HCT116 (cell line): ENCODE measurements around the gene NSUN2. TPM values are rescaled to one million over a fixed set of nuclear protein-coding genes. Genes with fewer than 3 reads are reported as not detected.

Source experiments
- ATAC-seq: fragments of 200-7000 bp; cut with Tn5 transposase; 2 replicates; pipeline ENCODE4 v1.9.1; 2020; ENCODE audit warnings: mild to moderate bottlenecking, moderate library complexity
- BruUV-seq: library from RNA; stranded (reverse); fragments of 400-500 nt; replicated peaks from 2 replicates; lab custom pipeline; 2021; lab: Mats Ljungman, UMichigan
- CTCF ChIA-PET: fragments of 300-600 bp; sonication (Branson Sonifier 250); formaldehyde crosslinking; loops from one replicate; lab custom pipeline; 2021; ENCODE audit warnings: antibody characterized with exemption; lab: Charles Lee
- POLR2A ChIA-PET: fragments of 300-600, 350-600 bp; sonication (Branson Sonifier 250); formaldehyde crosslinking; loops from one replicate; lab custom pipeline; 2021; ENCODE audit warnings: antibody characterized with exemption; lab: Charles Lee
- RAD21 ChIA-PET, 2 experiments: fragments of 300-600 bp; sonication (Branson Sonifier 250); formaldehyde crosslinking; loops; one replicate each; lab custom pipeline; 2023; ENCODE audit warnings: low total read pairs in 2 of 2; ENCODE audit not compliant: uncharacterized antibody in 2 of 2, unreplicated experiment in 2 of 2, low non-redundant PET in 1 of 2; lab: Charles Lee
- DNase-seq: peaks from one replicate; pipeline ENCODE4 v3.0.0-alpha.2; 2010; ENCODE audit warnings: low read depth, low spot score
- H2AFZ ChIP-seq: fragments of 200-600 bp; shearing (Covaris generic), sonication (generic); 2 replicates; pipeline ENCODE4 v1.6.1; 2017; ENCODE audit warnings: low read depth, mixed run types, mixed read lengths, antibody characterized with exemption, low read length; ENCODE audit not compliant: poor library complexity, severe bottlenecking
- H3K27ac ChIP-seq: 2 replicates; pipeline ENCODE4 v1.5.1; 2012; ENCODE audit warnings: low read depth, low read length
- H3K27me3 ChIP-seq: fragments of 200-600 bp; sonication (generic); 2 replicates; pipeline ENCODE4 v1.6.1; 2016; ENCODE audit warnings: mixed run types, low read length, mixed read lengths; ENCODE audit not compliant: insufficient read depth
- H3K36me3 ChIP-seq, 2 experiments: fragments of 200-500 bp in 1 of 2; fragments of 200-600 bp in 1 of 2; sonication (Bioruptor generic) in 1 of 2; sonication (generic) in 1 of 2; 2 replicates each; pipeline versions ENCODE4 v1.5.1 to v1.6.1; 2014 to 2016; ENCODE audit warnings: low read length in 2 of 2, inconsistent platforms in 1 of 2, mixed read lengths in 1 of 2, mixed run types in 1 of 2; ENCODE audit not compliant: insufficient read depth in 2 of 2, control insufficient read depth in 1 of 2
- H3K4me1 ChIP-seq, 2 experiments: fragments of 200-600 bp in 1 of 2; sonication (generic) in 1 of 2; 2 replicates each; pipeline versions ENCODE4 v1.5.1 to v1.6.1; 2012 to 2017; ENCODE audit warnings: low read length in 2 of 2, inconsistent platforms in 1 of 2, mild to moderate bottlenecking in 1 of 2, mixed read lengths in 1 of 2, mixed run types in 1 of 2, moderate library complexity in 1 of 2; ENCODE audit not compliant: insufficient read depth in 2 of 2, control insufficient read depth in 1 of 2
- H3K4me2 ChIP-seq: fragments of 200-600 bp; sonication (generic); 2 replicates; pipeline ENCODE4 v1.6.1; 2017; ENCODE audit warnings: mixed run types, low read length, mixed read lengths
- H3K4me3 ChIP-seq, 2 experiments: fragments of 200-600 bp in 1 of 2; sonication (generic) in 1 of 2; replicated peaks in 1 of 2; 2 replicates each; pipeline ENCODE4 v1.5.1; 2011 to 2016; ENCODE audit warnings: low read length in 2 of 2, control low read depth in 1 of 2, low read depth in 1 of 2, mild to moderate bottlenecking in 1 of 2, mixed read lengths in 1 of 2, mixed run types in 1 of 2
- H3K79me2 ChIP-seq: fragments of 200-600 bp; sonication (generic); 2 replicates; pipeline ENCODE4 v1.6.1; 2017; ENCODE audit warnings: mild to moderate bottlenecking, mixed run types, low read length, moderate library complexity, mixed read lengths; ENCODE audit not compliant: insufficient read depth
- H3K9ac ChIP-seq: fragments of 200-600 bp; sonication (generic); 2 replicates; pipeline ENCODE4 v1.6.1; 2016; ENCODE audit warnings: low read length, mixed read lengths
- H3K9me2 ChIP-seq: fragments of 200-600 bp; sonication (generic), shearing (Covaris generic); 2 replicates; pipeline ENCODE4 v1.6.1; 2017; ENCODE audit warnings: mixed run types, mild to moderate bottlenecking, moderate library complexity; ENCODE audit not compliant: insufficient read depth
- H3K9me3 ChIP-seq, 2 experiments: fragments of 200-500 bp in 1 of 2; fragments of 200-600 bp in 1 of 2; sonication (Bioruptor generic) in 1 of 2; sonication (generic) in 1 of 2; 2 replicates each; pipeline ENCODE4 v1.6.1; 2014 to 2017; ENCODE audit warnings: low read length in 2 of 2, mixed read lengths in 2 of 2, inconsistent platforms in 1 of 2, low read depth in 1 of 2, mild to moderate bottlenecking in 1 of 2, mixed run types in 1 of 2, moderate library complexity in 1 of 2; ENCODE audit not compliant: control insufficient read depth in 1 of 2, insufficient read depth in 1 of 2
- H4K20me1 ChIP-seq: fragments of 200-600 bp; sonication (generic), shearing (Covaris generic); 2 replicates; pipeline ENCODE4 v1.6.1; 2017; ENCODE audit warnings: mixed run types, mild to moderate bottlenecking, moderate library complexity; ENCODE audit not compliant: insufficient read depth
- CBX3 ChIP-seq: IDR thresholded peaks from 2 replicates; pipeline ENCODE4 v1.6.1; 2012; ENCODE audit warnings: low read depth
- CEBPB ChIP-seq: IDR thresholded peaks from 2 replicates; pipeline ENCODE4 v1.6.1; 2012; ENCODE audit warnings: low read depth
- EGR1 ChIP-seq: IDR thresholded peaks from 2 replicates; pipeline ENCODE4 v1.6.1; 2012; ENCODE audit warnings: low read depth
- EZH2 ChIP-seq: fragments of 200-600 bp; sonication (generic); IDR thresholded peaks from 2 replicates; pipeline ENCODE4 v1.6.1; 2017; ENCODE audit warnings: antibody characterized with exemption, mixed run types
- EZH2phosphoT487 ChIP-seq: fragments of 200-600 bp; IDR thresholded peaks from 2 replicates; pipeline ENCODE4 v1.6.1; 2018; ENCODE audit warnings: antibody characterized with exemption, borderline replicate concordance
- JUND ChIP-seq: IDR thresholded peaks from 2 replicates; pipeline ENCODE4 v1.6.1; 2012
- MAX ChIP-seq: IDR thresholded peaks from 2 replicates; pipeline ENCODE4 v1.6.1; 2012
- POLR2A ChIP-seq: IDR thresholded peaks from 2 replicates; pipeline ENCODE4 v1.7.0; 2011; ENCODE audit warnings: borderline replicate concordance; ENCODE audit not compliant: insufficient read depth, insufficient read length; ENCODE audit errors: extremely low read depth
- REST ChIP-seq: IDR thresholded peaks from 2 replicates; pipeline ENCODE4 v1.6.1; 2012; ENCODE audit warnings: low read depth
- SIN3A ChIP-seq: IDR thresholded peaks from 2 replicates; pipeline ENCODE4 v1.6.1; 2012; ENCODE audit warnings: low read depth
- SRF ChIP-seq: IDR thresholded peaks from 2 replicates; pipeline ENCODE4 v1.6.1; 2012; ENCODE audit warnings: low read depth
- ZFX ChIP-seq: fragments of 450-650 bp; IDR thresholded peaks from 2 replicates; pipeline ENCODE4 v1.6.1; 2017
- ZNF274 ChIP-seq: fragments of 200-500 bp; sonication (Bioruptor generic); IDR thresholded peaks from 2 replicates; pipeline ENCODE4 v1.6.1; 2014; ENCODE audit warnings: mild to moderate bottlenecking, low read depth, low read length, inconsistent platforms
- intact Hi-C: fragments of 100-400 bp; cut with micrococcal nuclease; formaldehyde crosslinking; loops from 2 replicates; pipeline ENCODE4 v1.10.0; 2022
- total RNA-seq: library from RNA; stranded (reverse); gene quantifications from one replicate; pipeline ENCODE4 v1.2.1, GENCODE V29; 2021; ENCODE audit not compliant: unreplicated experiment

NSUN2 gene
- total RNA-seq, 1 experiment from 2014 or later: 101 TPM

- no TSS peak for BruUV-seq
- POLR2A ChIA-PET: no interaction called here
- no peaks in the 10 kb centered on the region for H3K79me2 ChIP-seq
- no peak for TF ChIP-seq ZNF274
- TF ChIP-seq EZH2phosphoT487: no peak
- TF ChIP-seq CEBPB: no peak
- TF ChIP-seq MAX: no peak
- no peak for TF ChIP-seq EGR1
- no peak for TF ChIP-seq ZFX
- no peak for TF ChIP-seq POLR2A
- TF ChIP-seq SIN3A: no peak
- no peak for TF ChIP-seq JUND
- no peak for TF ChIP-seq EZH2
- TF ChIP-seq REST: no peak
- no peak for TF ChIP-seq CBX3
- no peak for TF ChIP-seq SRF
- ATAC-seq (no peak), DNase-seq (no peak)
- H3K4me1 ChIP-seq: no peaks in the 10 kb centered on the region
- no peak overlapping the region for H3K27ac ChIP-seq
- RAD21 ChIA-PET: no interaction called here
- no peaks in the 10 kb centered on the region for H4K20me1 ChIP-seq
- H3K9me3 ChIP-seq: no peaks in the 10 kb centered on the region
- intact Hi-C loops: no loop called here
- peaks cover 27% of the 10 kb centered on the region for H3K27me3 ChIP-seq
- CTCF ChIA-PET: no interaction called here
- no peak overlapping the region for H3K4me2 ChIP-seq
- H3K9me2 ChIP-seq: no peaks in the 10 kb centered on the region
- no peak overlapping the region for H3K4me3 ChIP-seq
- no peak overlapping the region for H3K9ac ChIP-seq
- no peaks in the 10 kb centered on the region for H3K36me3 ChIP-seq
- H2AFZ ChIP-seq: no peak overlapping the region
Measured at GRCh38 chr5:6581559-6582426, 51.1 kb downstream of the NSUN2 start.
